ENCODE data around the gene SLC1A1.

SLC1A1 gene

DNA sequence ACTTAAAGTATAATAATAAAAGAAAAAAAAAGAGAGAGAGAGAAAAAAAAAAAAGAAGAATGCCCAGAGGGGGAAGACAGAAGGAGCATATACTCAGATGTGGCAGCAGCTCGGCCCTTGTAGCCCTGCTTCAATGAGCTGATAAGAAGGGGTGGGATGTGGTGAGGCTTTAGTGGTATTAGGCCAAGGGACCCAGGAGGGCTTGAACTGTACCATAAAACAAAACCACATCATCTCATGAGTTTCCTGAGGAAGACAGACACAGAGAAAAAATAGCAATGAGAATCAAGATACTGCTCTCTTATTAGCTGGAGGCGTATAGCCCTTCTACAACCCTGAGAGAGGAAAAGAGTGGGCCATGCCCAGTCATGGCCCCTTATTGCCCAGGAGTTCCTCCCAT lies 72.8 kb downstream of the SLC1A1 start:
- no peak for DNase-seq (ENCODE audit: low read depth)
- H3K4me3 ChIP-seq (ENCODE audit: low read depth, low read length) = no peak overlapping the region
- TF ChIP-seq CTCF (IDR thresholded peaks at IDR 0.05; ENCODE audit: control insufficient read depth, extremely low read depth, insufficient read depth) = no peak

DNA sequence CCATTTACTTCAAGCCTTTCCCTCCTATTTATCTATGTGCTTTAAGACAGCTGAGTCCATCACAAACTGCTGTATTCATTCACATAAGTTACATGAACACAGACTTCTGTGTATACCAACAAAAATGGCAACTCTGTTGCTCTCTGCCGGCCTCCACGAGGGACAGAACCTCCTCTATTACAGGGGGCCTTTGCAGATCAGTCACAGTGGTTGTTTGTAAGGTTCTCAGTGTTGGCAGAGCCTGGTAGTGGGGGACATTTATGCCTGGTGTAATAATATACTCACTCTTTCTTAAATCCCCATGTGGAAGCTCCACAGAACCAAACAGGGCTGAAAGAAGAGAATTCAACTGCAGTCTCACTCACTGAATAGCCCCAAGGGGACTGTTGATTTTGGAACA lies 76.5 kb downstream of the SLC1A1 start:
- DNase-seq (ENCODE audit: low read depth) = no peak
- TF ChIP-seq CTCF (IDR thresholded peaks at IDR 0.05; ENCODE audit: control insufficient read depth, extremely low read depth, insufficient read depth) = no peak
- no peak overlapping the region for H3K4me3 ChIP-seq (ENCODE audit: low read depth, low read length)

GRCh38 chr9:4567601-4568000 lies 77.3 kb downstream of the SLC1A1 start:
- no peak for TF ChIP-seq CTCF (IDR thresholded peaks at IDR 0.05; ENCODE audit: control insufficient read depth, extremely low read depth, insufficient read depth)
- no peak for DNase-seq (ENCODE audit: low read depth)
- H3K4me3 ChIP-seq (ENCODE audit: low read depth, low read length) = no peak overlapping the region

DNA sequence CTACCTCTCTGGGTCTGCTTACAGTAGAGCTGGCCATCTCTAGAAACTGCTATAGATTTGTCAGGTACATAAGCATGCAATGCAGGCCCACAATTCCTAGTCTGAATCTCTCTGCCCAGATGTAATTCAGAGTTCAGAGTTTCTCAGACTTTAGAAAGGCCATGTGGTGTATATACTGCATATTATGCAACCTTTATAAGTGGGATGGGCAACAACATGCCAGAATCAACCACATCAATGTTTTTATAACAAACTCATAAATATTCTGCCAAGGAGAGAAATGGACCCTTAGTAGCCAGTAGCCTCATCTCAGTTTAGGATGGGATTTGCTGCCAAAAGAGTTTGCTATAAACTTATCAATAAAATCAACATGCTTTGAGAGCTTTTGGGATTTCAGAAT lies 78.8 kb downstream of the SLC1A1 start:
- no peak overlapping the region for H3K4me3 ChIP-seq (ENCODE audit: low read depth, low read length)
- no peak for DNase-seq (ENCODE audit: low read depth)
- TF ChIP-seq CTCF (IDR thresholded peaks at IDR 0.05; ENCODE audit: control insufficient read depth, extremely low read depth, insufficient read depth) = no peak

DNA sequence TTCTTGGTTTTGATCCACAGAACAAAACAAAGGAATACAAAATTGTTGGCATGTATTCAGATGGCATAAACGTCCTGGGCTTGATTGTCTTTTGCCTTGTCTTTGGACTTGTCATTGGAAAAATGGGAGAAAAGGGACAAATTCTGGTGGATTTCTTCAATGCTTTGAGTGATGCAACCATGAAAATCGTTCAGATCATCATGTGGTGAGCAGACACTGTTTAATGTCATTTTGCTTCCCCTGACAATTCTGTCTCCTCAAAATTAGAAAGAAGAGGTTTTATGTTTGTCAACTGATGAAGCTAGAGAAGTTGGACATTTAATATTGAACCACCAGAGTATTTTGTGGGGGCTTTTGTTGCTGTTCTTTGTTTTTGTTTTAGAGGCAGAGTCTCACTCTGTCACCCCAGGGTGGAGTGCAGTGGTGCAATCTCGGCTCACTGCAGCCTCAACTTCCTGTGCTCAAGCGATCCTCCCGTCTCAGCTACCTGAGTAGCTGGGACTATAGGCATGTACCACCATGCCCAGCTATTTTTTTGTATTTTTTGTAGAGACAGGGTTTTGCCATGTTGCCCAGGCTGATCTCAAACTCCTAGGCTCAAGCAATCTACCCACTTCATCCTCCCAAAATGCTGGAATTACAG lies 82.0 kb downstream of the SLC1A1 start:
- TF ChIP-seq CTCF (IDR thresholded peaks at IDR 0.05; ENCODE audit: control insufficient read depth, extremely low read depth, insufficient read depth) = no peak
- H3K4me3 ChIP-seq (ENCODE audit: low read depth, low read length) = no peak overlapping the region
- no peak for DNase-seq (ENCODE audit: low read depth)

- H3K4me3 ChIP-seq (ENCODE audit: low read depth, low read length) = no peak overlapping the region
- no peak for DNase-seq (ENCODE audit: low read depth)
- no peak for TF ChIP-seq CTCF (IDR thresholded peaks at IDR 0.05; ENCODE audit: control insufficient read depth, extremely low read depth, insufficient read depth)
Measured at GRCh38 chr9:4573176-4573575, 82.9 kb downstream of the SLC1A1 start.
